Small intestine (tissue), 7 donors: ENCODE results near the gene TMEM131. TPM values are rescaled to one million over a fixed set of nuclear protein-coding genes. Genes with fewer than 3 reads are reported as not detected.
"Not testable (repeated sequence)": the region's sequence is repeated elsewhere in the genome, so short reads cannot be mapped to it uniquely, and the experiment has no call there.

Experiments
- DNase-seq, 2 donors: peaks; one replicate each; pipeline versions ENCODE4 v3.0.0 to v3.0.0-alpha.2; 2013
- FAIRE-seq: peaks from 2 replicates; lab custom pipeline; 2012; peaks lifted over from hg19 to GRCh38; lab: Jason Lieb, UNC
- H3K27ac ChIP-seq, 3 donors: one replicate each; pipeline ENCODE4 v1.5.1; 2013; ENCODE audit warnings: low read length in 2 of 3, mild to moderate bottlenecking in 2 of 3, control low read depth in 1 of 3, inconsistent platforms in 1 of 3, low read depth in 1 of 3, moderate library complexity in 1 of 3
- H3K27me3 ChIP-seq, 3 donors: one replicate each; pipeline ENCODE4 v1.6.1; 2013; ENCODE audit warnings: low read length in 3 of 3, inconsistent platforms in 1 of 3; ENCODE audit not compliant: control insufficient read depth in 3 of 3, insufficient read depth in 3 of 3
- H3K36me3 ChIP-seq, 3 donors: one replicate each; pipeline ENCODE4 v1.6.1; 2013; ENCODE audit warnings: low read length in 3 of 3, inconsistent platforms in 1 of 3, low read depth in 1 of 3, mild to moderate bottlenecking in 1 of 3, moderate library complexity in 1 of 3; ENCODE audit not compliant: control insufficient read depth in 3 of 3, insufficient read depth in 2 of 3
- H3K4me1 ChIP-seq, 3 donors: one replicate each; pipeline ENCODE4 v1.6.1; 2013; ENCODE audit warnings: low read length in 2 of 3, inconsistent platforms in 1 of 3, low read depth in 1 of 3, mild to moderate bottlenecking in 1 of 3, moderate library complexity in 1 of 3; ENCODE audit not compliant: control insufficient read depth in 3 of 3, insufficient read depth in 2 of 3
- H3K4me3 ChIP-seq, 3 donors: one replicate each; pipeline ENCODE4 v1.5.1; 2013; ENCODE audit warnings: low read length in 3 of 3, control low read depth in 1 of 3, inconsistent platforms in 1 of 3, low read depth in 1 of 3, mild to moderate bottlenecking in 1 of 3, moderate library complexity in 1 of 3
- H3K9me3 ChIP-seq, 2 donors: one replicate each; pipeline ENCODE4 v1.6.1; 2013; ENCODE audit warnings: low read depth in 1 of 2, low read length in 1 of 2; ENCODE audit not compliant: control insufficient read depth in 2 of 2, insufficient read depth in 1 of 2
- WGBS, 3 donors: extraction: QIAGEN DNeasy Blood & Tissue Kit; methylation state at CpG; one replicate each; pipeline ENCODE4 v1.1.7; 2013; 5-methylcytosine and 5-hydroxymethylcytosine counted together
- polyA plus RNA-seq, 4 donors: library from polyadenylated mRNA; stranded (reverse) in 3 of 4; unstranded in 1 of 4; fragments of 200-250 nt in 3 of 4; fragments of 120-200 nt in 1 of 4; gene quantifications; one replicate each; pipeline versions ENCODE4 v1.2.1 to v1.2.3, GENCODE V29; 2013
- donor health status: healthy with polysubstance abuse.
- donor health status: control.
- donor health status: control.
- donor health status: Bipolar disorder and iron deficiency.
- donor health status: healthy.

TMEM131 gene
- polyA plus RNA-seq, 4 donors: 6.5 to 47.7 (median 13.8) TPM

DNA sequence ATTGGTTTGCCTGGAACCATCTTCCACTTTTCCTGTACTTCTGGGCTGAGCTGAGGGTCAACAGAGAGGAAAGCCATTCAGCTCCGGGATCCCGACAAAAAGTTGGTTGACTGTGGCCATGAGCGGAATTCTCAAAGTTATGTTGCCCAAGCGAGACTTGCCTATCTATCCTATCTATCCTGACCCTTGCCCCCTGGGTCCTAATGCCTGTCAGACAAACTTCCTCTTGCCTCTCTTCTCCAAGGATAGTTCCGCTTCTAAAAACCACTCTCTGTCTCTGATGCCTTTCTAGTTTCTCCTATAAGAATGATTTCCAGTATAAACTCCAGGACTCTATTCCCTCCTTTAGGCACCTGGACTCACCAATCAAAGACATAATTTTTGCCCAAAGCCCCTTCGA, 173.9 kb downstream of the TMEM131 start:
- 95 to 99% (median 96%) methylated on average over 6 of the region's 6 CpGs for WGBS, 3 donors
- H3K27ac ChIP-seq, H3K4me1 ChIP-seq, H3K27me3 ChIP-seq, H3K4me3 ChIP-seq, DNase-seq, H3K9me3 ChIP-seq, FAIRE-seq: not testable (repeated sequence)
- H3K36me3 ChIP-seq: peaks cover 0 to 14% (median 0%) of the 10 kb centered on the region in 3 donors

DNA sequence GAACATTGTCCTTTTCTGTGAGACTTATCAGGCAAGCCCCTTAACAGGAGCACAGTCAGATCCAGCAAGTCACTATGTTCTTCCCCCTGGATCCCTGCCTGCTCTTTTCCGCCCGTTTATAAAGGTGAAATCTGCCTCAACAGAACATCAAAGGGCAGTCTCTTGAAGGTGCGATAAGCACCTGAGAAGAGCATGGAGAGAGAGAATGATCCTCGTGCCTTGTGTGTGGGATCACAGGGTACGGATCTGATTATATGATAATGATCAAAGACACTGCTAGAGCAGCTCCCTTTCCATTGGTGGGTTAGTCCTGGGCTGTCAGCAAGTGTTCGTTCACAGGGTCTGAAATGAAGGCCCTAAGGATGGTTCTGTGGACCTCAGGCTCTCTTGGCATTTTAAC, 176.0 kb downstream of the TMEM131 start:
- FAIRE-seq (no peak), DNase-seq (peak in 1 of 2 donors; percentile 12)
- Histone ChIP-seq H3K36me3 (peaks cover 0 to 17% (median 3%) of the 10 kb centered on the region in 3 donors), H3K9me3 (no peaks in the 10 kb centered on the region), H3K27ac (no peak overlapping the region), H3K4me3 (no peak overlapping the region), H3K4me1 (no peaks in the 10 kb centered on the region), H3K27me3 (no peaks in the 10 kb centered on the region)
- 25 to 63% (median 62%) methylated on average over 6 of the region's 6 CpGs for WGBS, 3 donors

GRCh38 chr2:97816411-97816810, 179.3 kb downstream of the TMEM131 start:
- Histone ChIP-seq H3K4me3 (no peak overlapping the region), H3K9me3 (no peaks in the 10 kb centered on the region), H3K27ac (no peak overlapping the region), H3K36me3 (peaks cover 2 to 15% (median 13%) of the 10 kb centered on the region in 3 donors), H3K27me3 (no peaks in the 10 kb centered on the region), H3K4me1 (no peaks in the 10 kb centered on the region)
- FAIRE-seq (no peak), DNase-seq (no peak)
- 97 to 99% (median 97%) methylated on average over 2 of the region's 2 CpGs for WGBS, 3 donors

GRCh38 chr2:97812931-97813330, 182.8 kb downstream of the TMEM131 start:
- DNase-seq (no peak), FAIRE-seq (no peak)
- Histone ChIP-seq H3K27me3 (no peaks in the 10 kb centered on the region), H3K27ac (no peak overlapping the region), H3K4me1 (no peaks in the 10 kb centered on the region), H3K36me3 (peaks cover 9 to 17% (median 14%) of the 10 kb centered on the region in 3 donors), H3K9me3 (no peaks in the 10 kb centered on the region), H3K4me3 (no peak overlapping the region)
- WGBS, 3 donors: 93 to 96% (median 95%) methylated on average over 7 of the region's 7 CpGs

DNA sequence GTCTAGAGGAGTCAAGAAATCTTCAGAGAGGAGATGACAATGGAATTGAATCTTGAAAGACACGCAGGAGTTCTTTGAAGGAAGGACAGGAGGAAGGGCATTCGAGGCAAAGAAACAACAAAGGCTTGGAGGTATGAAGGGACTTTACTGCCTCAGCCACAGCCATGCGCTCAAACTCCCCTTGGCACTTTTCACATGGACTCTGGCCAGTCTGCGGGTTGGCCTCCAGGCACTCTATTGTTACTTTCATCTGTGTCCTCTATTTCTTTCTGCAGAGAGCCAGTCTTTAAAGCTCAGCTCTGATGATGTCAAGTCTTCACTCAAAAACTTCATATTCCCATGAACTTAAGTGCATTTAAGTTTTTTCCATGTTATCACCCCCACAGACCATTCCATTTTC, 186.9 kb downstream of the TMEM131 start:
- Histone ChIP-seq H3K27ac (no peak overlapping the region), H3K36me3 (peaks cover 10 to 16% (median 15%) of the 10 kb centered on the region in 3 donors), H3K9me3 (no peaks in the 10 kb centered on the region), H3K4me1 (no peaks in the 10 kb centered on the region), H3K27me3 (no peaks in the 10 kb centered on the region), H3K4me3 (no peak overlapping the region)
- DNase-seq: no peak
- 74 to 87% (median 77%) methylated on average over 4 of the region's 4 CpGs for WGBS, 3 donors
- no peak for FAIRE-seq

DNA sequence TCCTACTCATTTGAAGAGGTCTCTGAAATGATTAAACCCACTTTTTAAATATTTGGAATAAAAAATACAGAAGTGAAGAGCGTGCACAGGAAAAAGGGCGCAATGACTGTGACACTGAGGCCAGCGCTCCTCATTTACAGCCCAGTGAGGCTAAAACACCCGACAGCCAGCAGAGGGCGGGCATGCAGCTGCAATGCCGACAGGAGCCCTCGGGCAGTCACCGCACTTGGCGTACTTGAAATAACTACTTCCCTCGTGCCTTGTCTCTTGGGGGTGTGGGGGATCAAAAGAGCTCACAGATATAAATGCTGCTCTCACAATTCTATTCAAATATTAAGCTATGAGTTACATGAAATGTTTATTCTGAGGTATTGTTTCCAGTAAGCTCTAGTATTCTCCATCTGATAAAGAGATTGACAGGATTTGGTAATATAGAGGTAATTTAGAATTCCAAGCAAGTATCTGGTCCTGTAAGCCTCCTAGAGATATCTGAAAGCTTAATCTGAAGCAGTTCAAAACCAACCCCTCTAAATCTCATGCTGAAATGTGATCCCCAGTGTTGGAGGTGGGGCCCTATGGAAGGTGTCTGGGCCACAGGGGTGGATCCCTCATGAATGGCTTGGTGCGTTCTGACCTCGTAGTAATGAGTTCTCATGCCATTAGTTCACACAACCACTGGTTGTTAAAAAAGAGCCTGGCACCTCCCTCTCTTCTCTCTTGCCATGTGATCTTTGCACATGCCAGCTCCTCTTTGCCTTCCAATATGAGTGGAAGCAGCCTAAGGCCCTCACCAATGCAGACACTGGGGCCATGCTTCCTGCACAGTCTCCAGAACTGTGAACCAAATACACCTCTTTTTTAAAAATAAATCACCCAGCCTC, 188.8 kb downstream of the TMEM131 start:
- DNase-seq: peak; percentile 79 to 84
- H3K36me3 ChIP-seq: peaks cover 13 to 14% (median 13%) of the 10 kb centered on the region in 3 donors
- 23 to 25% (median 24%) methylated on average over 12 of the region's 12 CpGs for WGBS, 3 donors

DNA sequence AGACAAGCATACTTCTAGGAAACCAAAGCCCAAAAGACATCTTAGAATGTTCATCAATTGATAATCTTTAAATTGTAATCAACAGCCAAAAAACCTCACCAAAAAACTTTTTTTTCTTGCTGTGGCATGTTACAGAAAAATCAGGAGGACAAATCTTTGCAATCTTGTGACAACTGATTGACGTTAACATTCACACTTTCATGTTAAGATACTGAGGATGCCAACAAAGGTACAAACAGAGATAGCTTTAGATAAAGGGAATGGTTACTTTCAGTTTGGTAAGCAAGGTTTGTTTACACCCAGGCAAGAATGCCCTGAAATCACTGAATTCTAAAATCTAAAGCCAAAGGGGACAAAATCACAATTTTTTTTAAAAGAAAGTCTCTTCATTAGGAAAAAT, 190.0 kb downstream of the TMEM131 start:
- H3K36me3 ChIP-seq: peaks cover 9 to 14% (median 12%) of the 10 kb centered on the region in 3 donors
- H3K4me3 ChIP-seq: no peak overlapping the region
- H3K4me1 ChIP-seq: no peaks in the 10 kb centered on the region
- H3K27me3 ChIP-seq: no peaks in the 10 kb centered on the region
- no peak for FAIRE-seq
- H3K27ac ChIP-seq: no peak overlapping the region
- 88 to 97% (median 95%) methylated on average over 1 of the region's 1 CpG for WGBS, 3 donors
- no peaks in the 10 kb centered on the region for H3K9me3 ChIP-seq
- DNase-seq: no peak

More for the DNA sequence above, 188.8 kb downstream of the TMEM131 start:
- Histone ChIP-seq H3K27ac (no peak overlapping the region), H3K4me3 (no peak overlapping the region), H3K4me1 (no peaks in the 10 kb centered on the region), H3K27me3 (no peaks in the 10 kb centered on the region), H3K9me3 (no peaks in the 10 kb centered on the region)
- FAIRE-seq: no peak

DNA sequence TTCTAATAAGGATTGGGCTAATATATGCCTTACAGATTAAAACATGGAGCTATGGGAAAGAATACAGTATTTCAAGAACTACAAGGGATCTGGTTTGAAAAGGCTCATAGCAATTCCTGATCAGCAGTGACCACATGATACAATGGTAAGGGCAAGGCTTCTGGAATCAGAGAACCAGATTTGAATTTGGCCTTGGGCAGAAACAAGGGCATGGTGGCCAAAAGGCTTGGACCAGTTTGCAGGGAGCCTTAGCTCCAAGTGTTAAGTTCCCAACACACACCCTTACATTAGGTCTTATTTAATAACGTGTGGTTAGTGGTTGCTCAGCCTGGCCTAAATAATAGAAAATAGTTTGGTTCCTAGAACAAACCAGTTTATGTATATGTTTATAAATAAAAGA, 194.7 kb downstream of the TMEM131 start:
- no peak overlapping the region for H3K4me3 ChIP-seq
- FAIRE-seq (no peak), DNase-seq (no peak)
- H3K27ac ChIP-seq: no peak overlapping the region
- 86 to 97% (median 91%) methylated on average over 1 of the region's 1 CpG for WGBS, 3 donors
- no peaks in the 10 kb centered on the region for H3K4me1 ChIP-seq
- no peaks in the 10 kb centered on the region for H3K27me3 ChIP-seq
- H3K36me3 ChIP-seq: peaks cover 9 to 14% (median 11%) of the 10 kb centered on the region in 3 donors
- no peaks in the 10 kb centered on the region for H3K9me3 ChIP-seq
